Measurements from ENCODE around the gene LMNTD2.

The LMNTD2 gene

DNA sequence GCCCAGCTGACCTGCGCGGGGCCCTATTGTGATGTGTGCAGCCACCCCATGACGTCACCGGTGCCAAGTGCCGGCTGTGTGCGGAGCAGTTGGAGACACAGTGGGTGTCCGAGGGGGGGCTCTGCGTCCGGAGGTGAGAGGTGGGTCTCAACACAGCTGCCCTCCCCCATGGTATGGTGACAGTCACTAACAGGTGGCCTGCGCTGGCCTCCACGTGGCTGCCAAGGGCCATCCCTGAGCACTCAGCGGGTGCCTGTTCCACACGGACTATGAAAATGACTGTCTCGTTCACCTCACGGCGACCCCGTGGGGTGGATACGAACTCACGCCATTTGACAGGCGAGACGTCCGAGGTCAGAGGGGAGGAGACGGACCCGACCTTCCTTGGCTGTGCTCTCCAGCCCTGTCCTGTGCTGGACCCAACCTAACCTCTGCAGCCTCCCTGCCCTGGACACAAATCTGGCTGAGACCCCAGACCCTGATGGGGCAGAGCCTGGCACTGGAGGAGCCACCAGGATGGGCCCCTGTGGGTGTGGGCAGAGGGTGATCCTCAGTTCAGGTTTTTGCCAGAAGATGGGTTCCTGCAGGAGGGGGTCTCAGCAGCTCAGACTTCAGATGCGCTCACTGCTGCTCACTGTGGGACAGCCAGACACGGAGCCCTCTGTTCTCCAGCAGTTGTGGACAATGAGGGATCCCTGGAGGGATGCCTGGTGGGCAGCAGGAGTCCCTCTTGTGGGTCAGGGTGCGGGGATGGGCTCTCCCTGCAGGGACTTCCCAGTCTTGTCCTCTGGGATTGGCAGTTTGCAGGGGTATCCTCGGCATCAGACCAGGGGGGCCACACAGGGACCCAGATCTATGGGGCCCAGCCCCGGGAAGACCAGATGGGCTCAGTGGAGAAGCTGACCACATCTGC lies 31.5 kb downstream of the LMNTD2 start:
- no peak overlapping the region for H3K27ac ChIP-seq
- TF ChIP-seq, protein P1, sequence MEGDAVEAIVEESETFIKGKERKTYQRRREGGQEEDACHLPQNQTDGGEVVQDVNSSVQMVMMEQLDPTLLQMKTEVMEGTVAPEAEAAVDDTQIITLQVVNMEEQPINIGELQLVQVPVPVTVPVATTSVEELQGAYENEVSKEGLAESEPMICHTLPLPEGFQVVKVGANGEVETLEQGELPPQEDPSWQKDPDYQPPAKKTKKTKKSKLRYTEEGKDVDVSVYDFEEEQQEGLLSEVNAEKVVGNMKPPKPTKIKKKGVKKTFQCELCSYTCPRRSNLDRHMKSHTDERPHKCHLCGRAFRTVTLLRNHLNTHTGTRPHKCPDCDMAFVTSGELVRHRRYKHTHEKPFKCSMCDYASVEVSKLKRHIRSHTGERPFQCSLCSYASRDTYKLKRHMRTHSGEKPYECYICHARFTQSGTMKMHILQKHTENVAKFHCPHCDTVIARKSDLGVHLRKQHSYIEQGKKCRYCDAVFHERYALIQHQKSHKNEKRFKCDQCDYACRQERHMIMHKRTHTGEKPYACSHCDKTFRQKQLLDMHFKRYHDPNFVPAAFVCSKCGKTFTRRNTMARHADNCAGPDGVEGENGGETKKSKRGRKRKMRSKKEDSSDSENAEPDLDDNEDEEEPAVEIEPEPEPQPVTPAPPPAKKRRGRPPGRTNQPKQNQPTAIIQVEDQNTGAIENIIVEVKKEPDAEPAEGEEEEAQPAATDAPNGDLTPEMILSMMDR (IDR thresholded peaks at IDR 0.05), result no peak
- no peak for TF ChIP-seq ZFX (IDR thresholded peaks at IDR 0.05; ENCODE audit: borderline replicate concordance)

DNA sequence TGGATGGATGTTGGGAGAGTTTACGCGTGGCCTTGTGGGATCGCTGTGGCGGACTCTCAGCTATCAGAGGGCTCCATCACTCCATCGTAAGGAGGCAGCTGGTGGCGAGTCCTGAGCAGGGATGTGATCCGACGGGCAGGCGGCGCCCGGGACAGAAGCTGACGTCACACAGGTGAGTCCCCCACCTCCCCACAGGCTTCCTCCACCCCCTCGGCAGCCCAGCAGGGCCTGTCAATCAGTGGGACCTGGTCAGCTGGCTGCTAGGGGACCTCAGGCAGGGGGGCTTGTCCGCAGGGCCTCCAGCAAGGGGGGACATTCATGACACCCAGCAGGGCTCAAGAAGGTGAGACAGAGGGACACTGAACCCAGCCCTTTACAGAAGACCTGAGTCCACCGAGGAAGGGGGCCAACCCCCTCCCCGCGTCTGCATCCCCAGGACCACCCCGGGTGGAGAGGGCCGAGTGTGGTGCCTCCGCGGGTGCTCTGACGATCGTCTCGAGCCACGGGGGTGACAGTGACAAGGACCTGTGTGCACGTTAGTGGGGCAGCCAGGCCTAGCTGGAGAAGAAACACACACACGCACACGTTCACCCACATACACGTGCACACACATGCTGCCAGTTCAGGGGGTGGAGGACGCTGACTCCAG lies 32.2 kb downstream of the LMNTD2 start:
- TF ChIP-seq, protein P1 (IDR thresholded peaks at IDR 0.05), result no peak
- TF ChIP-seq ZFX (IDR thresholded peaks at IDR 0.05; ENCODE audit: borderline replicate concordance), result no peak
- no peak overlapping the region for H3K27ac ChIP-seq

DNA sequence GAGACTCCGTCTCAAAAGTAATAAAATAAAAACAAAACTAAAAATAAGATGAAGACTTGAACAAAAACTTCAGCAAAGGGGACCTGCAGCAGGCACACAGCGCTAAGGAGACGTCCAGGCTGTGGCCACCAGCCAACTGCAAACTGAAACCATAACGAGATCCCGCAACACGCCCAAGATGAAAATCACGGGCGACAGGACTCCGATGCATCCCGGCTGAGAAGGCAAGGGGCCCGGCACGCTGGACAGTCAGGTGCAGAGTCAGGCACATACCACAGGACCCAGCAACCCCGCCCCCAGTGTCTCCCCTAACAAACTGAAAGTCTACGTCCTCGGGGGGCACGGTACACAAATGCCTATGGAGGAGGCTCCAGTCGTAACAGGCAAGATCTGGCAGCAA lies 34.3 kb downstream of the LMNTD2 start:
- peak overlapping the region; percentile 7; the same call in 1 of the 2 replicates for H3K27ac ChIP-seq
- TF ChIP-seq, protein P1 (IDR thresholded peaks at IDR 0.05), result no peak
- no peak for TF ChIP-seq ZFX (IDR thresholded peaks at IDR 0.05; ENCODE audit: borderline replicate concordance)

DNA sequence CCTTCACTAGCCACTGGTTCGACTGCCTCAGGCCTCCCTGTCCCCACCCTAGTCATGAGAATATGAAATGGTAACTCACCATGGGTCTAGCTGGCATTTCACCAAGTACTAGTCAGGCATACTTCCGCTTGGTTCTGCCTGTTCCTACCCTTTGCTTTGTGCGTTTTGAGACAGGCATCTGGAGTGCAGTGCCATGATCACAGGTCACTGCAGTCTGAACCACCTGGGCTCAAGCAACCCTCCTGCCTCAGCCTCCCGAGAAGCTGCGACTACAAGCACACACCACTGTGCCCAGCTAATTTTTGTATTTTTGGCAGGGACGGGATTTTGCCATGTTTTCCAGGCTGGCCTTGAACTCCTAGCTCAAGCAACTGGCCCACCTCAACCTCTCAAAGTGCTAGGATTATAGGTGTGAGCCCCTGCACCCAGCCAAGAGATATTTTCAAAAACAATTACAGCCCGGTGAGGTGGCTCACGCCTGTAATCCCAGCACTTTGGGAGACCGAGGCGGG lies 39.3 kb downstream of the LMNTD2 start:
- no peak overlapping the region for H3K27ac ChIP-seq
- TF ChIP-seq ZFX (IDR thresholded peaks at IDR 0.05; ENCODE audit: borderline replicate concordance), result no peak
- TF ChIP-seq, protein P1 (IDR thresholded peaks at IDR 0.05), result no peak

DNA sequence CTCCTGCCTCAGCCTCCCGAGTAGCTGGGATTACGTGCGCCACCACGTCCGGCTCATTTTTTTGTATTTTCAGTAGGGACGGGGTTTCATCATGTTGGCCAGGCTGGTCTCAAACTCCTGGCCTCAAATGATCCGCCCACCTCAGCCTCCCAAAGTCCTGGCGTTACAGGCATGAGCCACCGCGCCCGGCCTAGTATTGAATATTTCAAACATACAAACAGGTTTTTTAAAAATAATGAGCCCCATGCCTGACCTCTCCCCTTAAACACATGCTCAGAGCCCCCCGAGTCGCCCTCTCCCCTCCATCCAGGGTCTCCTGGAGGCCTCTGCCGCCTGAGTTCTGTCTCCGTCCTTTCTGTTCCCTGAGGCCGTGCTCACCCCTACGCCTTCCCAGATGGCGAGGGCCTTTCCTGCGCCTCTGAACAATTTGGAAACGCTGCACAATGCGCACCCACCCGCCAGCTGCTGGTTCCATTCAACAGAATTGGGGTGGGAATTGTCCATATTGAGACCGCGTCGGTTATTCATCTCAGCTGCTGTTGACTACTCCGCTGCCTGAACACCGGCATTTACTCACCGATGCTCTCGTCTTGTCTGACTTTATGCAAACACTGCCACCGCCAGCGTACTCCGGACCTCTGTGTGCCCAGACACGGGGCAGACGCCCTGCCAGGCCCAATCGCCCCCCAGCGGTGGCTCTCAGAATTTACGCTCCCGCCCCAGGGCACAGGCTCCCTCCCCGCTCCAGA lies 39.9 kb downstream of the LMNTD2 start:
- H3K27ac ChIP-seq, result no peak overlapping the region
- TF ChIP-seq, protein P1 (IDR thresholded peaks at IDR 0.05), result no peak
- no peak for TF ChIP-seq ZFX (IDR thresholded peaks at IDR 0.05; ENCODE audit: borderline replicate concordance)

DNA sequence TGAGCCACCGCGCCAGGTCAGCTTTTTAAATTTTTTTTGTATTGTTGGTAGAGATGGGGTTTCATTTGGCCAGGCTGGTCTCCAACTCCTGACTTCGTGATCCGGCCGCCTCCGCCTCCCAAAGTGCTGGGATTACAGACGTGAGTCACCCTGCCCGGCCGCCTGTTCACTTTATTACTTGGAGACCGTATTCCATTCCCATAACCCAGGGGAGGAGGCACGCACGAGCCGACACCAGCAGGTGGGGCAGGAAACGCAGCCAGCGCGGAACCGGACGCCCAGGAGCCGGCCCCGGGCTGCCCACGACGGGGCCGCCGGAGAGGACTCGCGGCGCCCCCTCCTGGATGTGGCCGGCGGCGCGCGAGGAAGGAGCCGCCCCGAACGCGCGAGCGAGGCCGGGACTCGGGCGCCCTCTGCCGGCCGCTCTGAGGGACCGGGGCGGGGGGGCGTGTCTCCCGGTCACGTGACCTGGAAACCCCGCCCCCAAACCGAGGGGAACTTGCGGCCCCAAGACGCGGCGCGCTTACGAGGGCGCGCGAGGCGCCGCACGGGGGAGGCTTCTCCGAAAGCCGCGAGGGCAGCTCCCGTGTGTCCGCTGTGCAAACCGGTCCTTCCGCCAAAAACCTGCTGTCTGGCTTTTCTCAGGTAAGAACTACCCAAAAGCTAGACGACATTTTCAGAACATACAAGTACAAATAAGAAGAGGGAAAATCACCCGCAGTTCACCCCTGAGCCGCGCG lies 41.9 kb downstream of the LMNTD2 start:
- TF ChIP-seq, protein P1 (IDR thresholded peaks at IDR 0.05), result peak; percentile 100
- no peak for TF ChIP-seq ZFX (IDR thresholded peaks at IDR 0.05; ENCODE audit: borderline replicate concordance)
- peak overlapping the region; percentile 89 for H3K27ac ChIP-seq

DNA sequence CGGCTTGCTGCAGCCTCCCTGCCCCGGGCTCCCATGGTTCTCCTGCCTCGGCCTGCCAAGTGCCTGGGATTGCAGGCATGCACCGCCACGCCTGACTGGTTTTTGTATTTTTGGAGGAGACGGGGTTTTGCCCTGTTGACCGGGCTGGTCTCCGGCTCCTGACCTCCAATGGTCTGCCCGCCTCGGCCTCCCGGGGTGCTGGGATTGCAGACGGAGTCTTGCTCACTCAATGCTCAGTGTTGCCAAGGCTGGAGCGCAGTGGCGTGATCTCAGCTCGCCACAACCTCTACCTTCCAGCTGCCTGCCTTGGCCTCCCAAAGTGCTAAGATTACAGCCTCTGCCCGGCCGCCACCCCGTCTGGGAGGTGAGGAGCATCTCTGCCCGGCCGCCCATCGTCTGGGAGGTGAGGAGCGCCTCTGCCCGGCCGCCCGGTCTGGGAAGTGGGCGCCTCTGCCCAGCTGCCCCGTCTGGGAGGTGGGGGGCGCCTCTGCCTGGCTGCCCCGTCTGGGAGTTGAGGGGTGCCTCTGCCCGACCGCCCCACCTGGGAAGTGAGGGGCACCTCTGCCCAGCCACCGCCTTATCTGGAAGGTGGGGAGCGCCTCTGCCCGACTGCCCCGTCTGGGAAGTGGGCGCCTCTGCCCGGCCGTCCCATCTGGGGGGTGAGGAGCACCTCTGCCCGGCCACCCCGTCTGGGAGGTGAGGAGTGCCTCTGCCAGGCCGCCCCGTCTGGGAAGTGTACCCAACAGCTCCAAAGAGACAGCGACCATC lies 43.4 kb downstream of the LMNTD2 start:
- peak overlapping the region; percentile 89; the same call in 1 of the 2 replicates for H3K27ac ChIP-seq
